OCI-LY1 (cell line): Measurements from ENCODE around the gene RPL9.
"Not testable (repeated sequence)": the region's sequence is repeated elsewhere in the genome, so short reads cannot be mapped to it uniquely, and the experiment has no call there.

ENCODE experiments used
- H2AFZ ChIP-seq: fragments of 200-600 bp; sonication (generic), shearing (Covaris generic); 2 replicates; pipeline ENCODE4 v1.6.0; 2014; ENCODE audit warnings: antibody characterized with exemption, mild to moderate bottlenecking, low read length
- H3F3A ChIP-seq: fragments of 200-600 bp; sonication (generic), shearing (Covaris generic); 2 replicates; pipeline ENCODE4 v1.6.0; 2014; ENCODE audit warnings: mild to moderate bottlenecking, antibody characterized with exemption, low read length, moderate library complexity; ENCODE audit not compliant: insufficient read depth
- H3K27ac ChIP-seq: fragments of 200-600 bp; sonication (generic); 2 replicates; pipeline ENCODE4 v1.5.1; 2014; ENCODE audit warnings: low read length, mixed run types, mild to moderate bottlenecking, low read depth; ENCODE audit not compliant: poor library complexity, severe bottlenecking
- H3K27me3 ChIP-seq: fragments of 200-600 bp; sonication (generic); 2 replicates; pipeline ENCODE4 v1.6.0; 2014; ENCODE audit warnings: antibody characterized with exemption, mild to moderate bottlenecking, low read length, moderate library complexity; ENCODE audit not compliant: insufficient read depth
- H3K36me3 ChIP-seq: fragments of 200-600 bp; sonication (generic); 2 replicates; pipeline ENCODE4 v1.6.1; 2014; ENCODE audit warnings: mild to moderate bottlenecking, antibody characterized with exemption, low read length, moderate library complexity, mixed read lengths; ENCODE audit not compliant: insufficient read depth
- H3K4me1 ChIP-seq: fragments of 200-600 bp; sonication (generic); 2 replicates; pipeline ENCODE4 v1.5.1; 2014; ENCODE audit warnings: mild to moderate bottlenecking, low read length, moderate library complexity; ENCODE audit not compliant: insufficient read depth, severe bottlenecking
- H3K4me2 ChIP-seq: fragments of 200-600 bp; sonication (generic), shearing (Covaris generic); 2 replicates; pipeline ENCODE4 v1.6.1; 2014; ENCODE audit warnings: low read length
- H3K4me3 ChIP-seq: fragments of 200-600 bp; sonication (generic); 2 replicates; pipeline ENCODE4 v1.5.1; 2014; ENCODE audit warnings: low read length, low read depth, mild to moderate bottlenecking, mixed read lengths; ENCODE audit not compliant: poor library complexity, severe bottlenecking
- H3K79me2 ChIP-seq: fragments of 200-600 bp; shearing (Covaris generic); 2 replicates; pipeline ENCODE4 v1.6.1; 2016; ENCODE audit warnings: mixed run types, low read length, mixed read lengths; ENCODE audit not compliant: insufficient read depth
- H3K9ac ChIP-seq: fragments of 200-600 bp; sonication (generic), shearing (Covaris generic); 2 replicates; pipeline ENCODE4 v1.6.1; 2014; ENCODE audit warnings: mild to moderate bottlenecking, low read length, mixed read lengths
- H3K9me2 ChIP-seq: fragments of 200-600 bp; sonication (generic), shearing (Covaris generic); 2 replicates; pipeline ENCODE4 v1.6.1; 2014; ENCODE audit warnings: low read depth, mild to moderate bottlenecking, low read length, mixed read lengths
- H3K9me3 ChIP-seq: fragments of 200-600 bp; shearing (Covaris generic); 2 replicates; pipeline ENCODE4 v1.6.1; 2014; ENCODE audit warnings: low read length, mixed read lengths
- H4K20me1 ChIP-seq: fragments of 200-600 bp; sonication (generic), shearing (Covaris generic); 2 replicates; pipeline ENCODE4 v1.6.0; 2016; ENCODE audit warnings: mild to moderate bottlenecking, low read length; ENCODE audit not compliant: insufficient read depth
- CTCF ChIP-seq: fragments of 200-600 bp; sonication (generic), shearing (Covaris generic); IDR thresholded peaks from 2 replicates; pipeline ENCODE4 v1.5.1; 2017; ENCODE audit warnings: mild to moderate bottlenecking, antibody characterized with exemption, low read length, moderate library complexity, mixed read lengths
- EZH2 ChIP-seq: fragments of 200-600 bp; sonication (generic), shearing (Covaris generic); IDR thresholded peaks from 2 replicates; pipeline ENCODE4 v1.8.0; 2017; ENCODE audit warnings: borderline replicate concordance, mixed run types, mild to moderate bottlenecking, antibody characterized with exemption, low read length, moderate library complexity, mixed read lengths

Gene RPL9

DNA sequence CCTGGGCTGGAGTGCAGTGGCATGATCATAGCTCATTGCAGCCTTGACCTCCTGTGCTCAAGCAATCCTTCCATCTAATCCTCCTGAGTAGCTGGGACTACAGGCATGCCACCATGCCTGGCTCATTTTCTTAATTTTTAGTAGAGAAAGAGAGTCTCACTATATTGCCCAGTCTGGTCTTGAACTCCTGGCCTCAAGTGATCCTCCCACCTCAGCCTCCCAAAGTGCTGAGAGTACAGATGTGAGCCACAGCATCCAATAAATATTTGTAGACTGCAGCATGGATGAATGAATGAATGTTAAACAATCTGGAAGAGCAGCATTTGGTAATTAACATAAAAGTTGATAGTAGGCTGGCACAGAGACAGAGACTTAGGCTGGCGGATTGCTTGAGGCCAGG lies 32.0 kb downstream of the RPL9 start:
- Histone ChIP-seq H3F3A (no peaks in the 10 kb centered on the region), H3K79me2 (no peaks in the 10 kb centered on the region), H2AFZ (no peak overlapping the region), H3K36me3 (no peaks in the 10 kb centered on the region), H3K9ac (no peak overlapping the region), H4K20me1 (no peaks in the 10 kb centered on the region), H3K27me3 (no peaks in the 10 kb centered on the region), H3K27ac (no peak overlapping the region), H3K4me2 (no peak overlapping the region), H3K4me1 (no peaks in the 10 kb centered on the region), H3K9me3 (no peaks in the 10 kb centered on the region), H3K9me2 (no peaks in the 10 kb centered on the region), H3K4me3 (no peak overlapping the region)
- TF ChIP-seq CTCF (no peak), EZH2 (no peak)

- H3K79me2 ChIP-seq, H3K27ac ChIP-seq, H2AFZ ChIP-seq, H3K4me2 ChIP-seq, H3F3A ChIP-seq, H3K4me1 ChIP-seq, H3K36me3 ChIP-seq, H3K9me2 ChIP-seq, H3K4me3 ChIP-seq, H3K9me3 ChIP-seq, H4K20me1 ChIP-seq, H3K27me3 ChIP-seq, H3K9ac ChIP-seq: not testable (repeated sequence)
These were observed 33.4 kb downstream of the RPL9 start for GRCh38 chr4:39425297-39425696.

GRCh38 chr4:39422247-39422646 lies 36.5 kb downstream of the RPL9 start:
- Histone ChIP-seq H3K27me3 (no peaks in the 10 kb centered on the region), H3K4me2 (no peak overlapping the region), H3K27ac (no peak overlapping the region), H3K4me1 (no peaks in the 10 kb centered on the region), H3K36me3 (no peaks in the 10 kb centered on the region), H3K9ac (no peak overlapping the region), H3K79me2 (no peaks in the 10 kb centered on the region), H2AFZ (no peak overlapping the region), H4K20me1 (no peaks in the 10 kb centered on the region), H3K9me2 (no peaks in the 10 kb centered on the region), H3K4me3 (no peak overlapping the region), H3F3A (no peaks in the 10 kb centered on the region), H3K9me3 (no peaks in the 10 kb centered on the region)
- no peak for TF ChIP-seq EZH2
- no peak for TF ChIP-seq CTCF

DNA sequence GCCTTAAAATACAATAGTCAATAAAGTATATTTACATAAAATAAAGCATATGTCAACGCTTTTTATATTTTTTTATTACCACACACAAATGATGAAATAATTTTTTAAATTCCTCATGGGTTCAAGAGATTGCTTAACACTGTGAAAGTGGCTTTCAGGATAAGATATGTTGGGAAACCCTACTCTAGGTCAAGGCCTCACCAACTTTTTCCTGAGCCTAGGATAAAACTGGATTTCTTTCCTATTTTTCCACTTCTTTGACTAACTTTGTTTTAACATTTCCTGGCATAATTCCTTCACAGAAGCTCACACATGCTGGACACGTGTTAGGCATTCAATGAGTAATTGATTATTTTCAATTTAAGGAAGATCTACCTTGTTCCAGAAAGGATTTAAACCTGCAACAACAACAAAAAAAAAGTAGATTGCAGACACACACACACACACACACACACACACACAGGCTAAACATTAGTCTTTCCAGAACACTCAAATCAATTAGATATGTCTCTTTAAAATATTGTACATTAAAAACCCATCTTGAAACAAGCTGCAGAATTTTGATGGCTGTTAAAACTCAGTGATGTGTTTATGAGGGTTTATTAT lies 42.9 kb downstream of the RPL9 start:
- H3K9me2 ChIP-seq, result no peaks in the 10 kb centered on the region
- H4K20me1 ChIP-seq, result no peaks in the 10 kb centered on the region
- H2AFZ ChIP-seq, result no peak overlapping the region
- no peaks in the 10 kb centered on the region for H3K36me3 ChIP-seq
- H3K9me3 ChIP-seq, result no peaks in the 10 kb centered on the region
- no peak overlapping the region for H3K27ac ChIP-seq
- H3K4me3 ChIP-seq, result no peak overlapping the region
- TF ChIP-seq EZH2 (no peak), CTCF (no peak)
- H3K79me2 ChIP-seq, result no peaks in the 10 kb centered on the region
- no peak overlapping the region for H3K4me2 ChIP-seq
- no peaks in the 10 kb centered on the region for H3K27me3 ChIP-seq
- no peaks in the 10 kb centered on the region for H3F3A ChIP-seq
- peaks cover 2% of the 10 kb centered on the region for H3K4me1 ChIP-seq
- H3K9ac ChIP-seq, result no peak overlapping the region

GRCh38 chr4:39411561-39411960 lies 47.2 kb downstream of the RPL9 start:
- H3K4me3 ChIP-seq, result not testable (repeated sequence)

More at GRCh38 chr4:39411561-39411960, 47.2 kb downstream of the RPL9 start:
- not testable (repeated sequence) for H3K36me3 ChIP-seq, H3K27ac ChIP-seq, H3F3A ChIP-seq, H3K27me3 ChIP-seq, H3K9me2 ChIP-seq, H3K79me2 ChIP-seq, H3K9ac ChIP-seq, H4K20me1 ChIP-seq, H2AFZ ChIP-seq, H3K9me3 ChIP-seq, H3K4me2 ChIP-seq
- peaks cover 11% of the 10 kb centered on the region for H3K4me1 ChIP-seq
